ENCODE measurements around the gene ROS1.
"Not testable (repeated sequence)": the region's sequence is repeated elsewhere in the genome, so short reads cannot be mapped to it uniquely, and the experiment has no call there.

The ROS1 gene

DNA sequence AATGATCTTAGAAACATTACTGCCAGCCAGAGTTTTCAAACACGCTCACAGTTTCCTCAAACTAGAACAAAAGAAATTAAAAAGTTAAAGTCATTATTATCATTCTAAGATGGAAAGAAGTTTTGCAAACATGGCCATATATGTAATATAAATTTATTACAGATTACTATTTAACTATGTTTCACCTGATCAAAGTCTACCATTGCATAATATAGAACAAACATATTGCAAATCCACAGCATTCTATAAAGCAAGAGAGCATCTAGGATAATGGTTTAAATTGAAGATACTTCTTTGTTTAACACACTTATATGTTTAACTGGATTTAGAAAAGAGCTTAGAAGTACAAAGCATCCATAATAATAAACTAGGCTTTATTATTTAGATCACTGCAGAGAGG is 30.5 kb upstream of the ROS1 start:
- H3K27me3 Mint-ChIP-seq = peaks cover 10% of the 10 kb centered on the region
- no peak overlapping the region for H3K4me3 Mint-ChIP-seq
- no peaks in the 10 kb centered on the region for H3K36me3 Mint-ChIP-seq (ENCODE audit: insufficient read depth)
- H3K9me3 Mint-ChIP-seq = no peaks in the 10 kb centered on the region
- ATAC-seq (replicated peaks; ENCODE audit: extremely low read depth, poor library complexity, severe bottlenecking) (no peak), DNase-seq (ENCODE audit: low spot score in 2 of 2) (no peak)
- no peak overlapping the region for H3K27ac Mint-ChIP-seq (ENCODE audit: low read depth)
- H3K4me1 Mint-ChIP-seq = no peaks in the 10 kb centered on the region

DNA sequence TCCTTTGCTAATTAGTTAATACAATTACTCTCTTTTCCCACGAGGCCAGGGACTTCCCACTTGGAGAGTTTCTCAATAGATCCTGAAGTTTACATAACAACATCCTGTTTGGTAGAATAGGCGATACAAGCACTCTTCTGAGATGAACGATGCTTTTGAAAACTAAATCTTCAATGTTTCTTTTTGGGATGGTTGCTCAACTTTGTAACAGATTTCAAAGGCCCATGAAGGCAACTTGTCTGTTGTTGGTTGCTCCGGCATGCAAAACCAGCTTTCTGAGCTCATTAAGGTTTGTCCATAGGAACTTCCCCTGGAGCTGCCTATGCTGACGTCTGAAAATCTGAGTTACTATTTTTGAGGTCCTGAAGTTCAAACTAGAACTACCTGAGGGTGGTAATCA is 25.9 kb upstream of the ROS1 start:
- Mint-ChIP-seq H3K9me3 (no peaks in the 10 kb centered on the region), H3K27ac (ENCODE audit: low read depth) (no peak overlapping the region), H3K4me3 (no peak overlapping the region), H3K27me3 (peaks cover 26% of the 10 kb centered on the region), H3K4me1 (no peaks in the 10 kb centered on the region), H3K36me3 (ENCODE audit: insufficient read depth) (no peaks in the 10 kb centered on the region)
- no peak for DNase-seq (ENCODE audit: low spot score in 2 of 2)
- no peak for ATAC-seq (replicated peaks; ENCODE audit: extremely low read depth, poor library complexity, severe bottlenecking)

DNA sequence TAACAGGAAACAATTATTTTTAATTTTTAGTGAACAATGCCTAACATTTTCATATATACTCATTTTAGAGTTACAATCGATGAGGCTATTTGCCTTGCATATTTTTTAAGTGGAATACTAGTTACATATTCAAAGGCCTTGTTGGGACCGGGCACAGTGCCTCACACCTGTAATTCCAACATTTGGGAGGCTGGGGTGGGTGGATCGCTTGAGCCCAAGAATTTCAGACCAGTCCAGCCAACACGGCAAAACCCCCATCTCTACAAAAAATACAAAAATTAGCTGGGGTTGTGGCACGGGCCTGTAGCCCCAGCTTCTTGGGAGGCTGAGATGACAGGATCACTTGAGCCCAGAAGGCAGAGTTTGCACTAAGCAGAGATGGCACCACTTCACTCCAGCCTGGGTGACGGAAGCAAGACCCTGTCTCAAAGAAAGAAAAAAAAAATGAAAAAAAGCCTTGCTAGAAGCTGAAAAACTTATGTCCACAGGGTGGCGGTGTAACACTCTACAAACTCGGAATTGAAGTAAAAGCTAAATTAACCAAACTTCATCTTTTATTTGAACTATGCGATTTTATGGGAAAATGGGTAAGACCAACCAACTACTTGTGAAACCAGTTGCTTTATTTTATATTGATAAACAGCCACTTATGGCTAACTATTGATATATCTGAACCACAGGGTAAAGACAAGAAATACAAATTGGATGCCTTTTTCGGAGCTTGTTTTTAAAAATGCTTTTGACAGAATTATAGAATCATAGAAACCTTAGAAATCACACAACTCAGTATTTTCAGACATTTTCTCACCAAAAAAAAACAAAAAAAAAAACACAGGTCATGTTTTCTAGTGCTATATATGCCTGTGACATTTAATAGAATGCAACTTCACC is 24.1 kb upstream of the ROS1 start:
- DNase-seq (ENCODE audit: low spot score in 2 of 2) = peak; percentile 34 to 38
- Mint-ChIP-seq H3K4me1 (no peaks in the 10 kb centered on the region), H3K27ac (ENCODE audit: low read depth) (no peak overlapping the region), H3K27me3 (peaks cover 41% of the 10 kb centered on the region), H3K4me3 (no peak overlapping the region), H3K9me3 (no peaks in the 10 kb centered on the region), H3K36me3 (ENCODE audit: insufficient read depth) (no peaks in the 10 kb centered on the region)
- no peak for ATAC-seq (replicated peaks; ENCODE audit: extremely low read depth, poor library complexity, severe bottlenecking)

DNA sequence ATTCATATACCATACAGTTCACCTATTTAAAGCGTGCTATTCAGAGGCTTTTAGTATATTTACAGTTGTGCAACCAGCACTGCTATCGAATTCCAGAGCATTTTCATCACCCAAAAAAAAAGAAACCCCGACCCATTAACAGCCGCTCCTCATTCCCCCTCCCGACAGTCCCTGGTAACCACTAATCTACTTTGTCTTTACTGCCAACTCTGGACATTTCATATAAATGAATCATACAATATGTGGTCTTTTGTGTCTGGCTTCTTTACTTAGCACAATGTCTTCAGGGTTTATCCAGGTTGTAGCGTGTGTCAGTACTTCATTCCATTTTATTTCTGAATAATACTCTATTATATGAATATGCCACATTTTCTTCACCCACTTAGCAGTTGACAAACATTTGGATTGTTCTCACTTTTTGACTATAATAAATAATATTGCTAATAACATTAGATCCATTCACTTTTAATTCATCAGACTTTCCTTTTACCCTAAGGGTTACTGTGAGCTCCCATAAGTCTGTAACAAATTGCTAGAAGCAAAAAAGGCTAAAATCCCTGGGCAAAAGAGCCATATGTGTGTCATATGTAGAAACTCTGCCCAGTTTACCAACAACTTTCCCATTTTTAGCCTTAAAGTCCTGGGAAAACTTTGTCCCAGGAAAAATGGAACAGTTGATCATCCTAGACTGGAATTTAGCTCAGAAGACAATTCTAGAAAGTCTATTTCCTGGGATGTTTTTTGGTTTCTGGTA is 23.2 kb upstream of the ROS1 start:
- ATAC-seq (replicated peaks; ENCODE audit: extremely low read depth, poor library complexity, severe bottlenecking) = no peak

DNA sequence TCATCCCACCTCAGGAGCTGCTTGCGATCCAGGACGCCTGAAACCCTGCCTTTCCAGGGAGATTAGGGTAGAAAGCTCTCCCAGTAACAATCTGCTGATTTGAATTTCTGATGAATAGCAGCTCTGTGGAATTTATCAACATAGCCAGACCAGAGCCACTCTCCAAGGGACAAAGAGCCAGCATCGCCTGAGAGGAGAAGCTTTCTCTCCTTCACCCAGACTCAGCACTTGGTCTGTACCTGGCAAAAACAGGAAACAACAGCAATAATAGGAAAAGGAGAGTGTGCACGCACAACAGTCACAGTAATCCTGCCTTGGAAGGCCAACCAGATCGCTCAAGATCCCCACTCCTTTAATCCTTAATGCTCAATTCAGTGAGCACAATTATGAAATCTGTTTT is 22.3 kb upstream of the ROS1 start:
- peaks cover 46% of the 10 kb centered on the region for H3K27me3 Mint-ChIP-seq
- no peak for DNase-seq (ENCODE audit: low spot score in 2 of 2)
- ATAC-seq (replicated peaks; ENCODE audit: extremely low read depth, poor library complexity, severe bottlenecking) = no peak
- no peaks in the 10 kb centered on the region for H3K36me3 Mint-ChIP-seq (ENCODE audit: insufficient read depth)
- H3K4me1 Mint-ChIP-seq = no peaks in the 10 kb centered on the region
- no peaks in the 10 kb centered on the region for H3K9me3 Mint-ChIP-seq
- H3K4me3 Mint-ChIP-seq = no peak overlapping the region
- no peak overlapping the region for H3K27ac Mint-ChIP-seq (ENCODE audit: low read depth)

More for the DNA sequence above, 23.2 kb upstream of the ROS1 start:
- no peak overlapping the region for H3K27ac Mint-ChIP-seq (ENCODE audit: low read depth)
- no peak for DNase-seq (ENCODE audit: low spot score in 2 of 2)
- H3K27me3 Mint-ChIP-seq = peaks cover 44% of the 10 kb centered on the region
- no peaks in the 10 kb centered on the region for H3K4me1 Mint-ChIP-seq
- no peaks in the 10 kb centered on the region for H3K36me3 Mint-ChIP-seq (ENCODE audit: insufficient read depth)
- no peaks in the 10 kb centered on the region for H3K9me3 Mint-ChIP-seq
- H3K4me3 Mint-ChIP-seq = no peak overlapping the region

DNA sequence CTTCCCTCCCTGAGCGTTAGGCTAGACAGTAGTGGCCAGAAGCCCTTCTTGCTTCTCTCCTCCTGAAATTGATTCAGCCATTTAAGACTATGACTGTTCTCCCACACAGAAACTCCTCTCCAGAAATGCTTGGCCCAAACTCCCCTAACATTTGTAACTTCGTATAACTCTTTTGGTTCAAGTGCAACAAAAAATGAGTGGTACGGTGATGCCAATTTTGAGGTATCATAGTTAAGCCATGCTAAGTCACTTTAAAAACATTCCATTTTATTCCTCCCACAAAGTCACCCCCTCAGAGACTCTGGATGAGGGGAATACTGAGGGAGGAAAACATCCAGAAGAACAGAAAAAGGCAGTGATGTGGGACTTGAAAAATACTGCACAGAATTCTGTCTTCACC is 21.1 kb upstream of the ROS1 start:
- Mint-ChIP-seq H3K4me3 (no peak overlapping the region), H3K4me1 (no peaks in the 10 kb centered on the region), H3K9me3 (no peaks in the 10 kb centered on the region), H3K36me3 (ENCODE audit: insufficient read depth) (no peaks in the 10 kb centered on the region), H3K27me3 (peaks cover 58% of the 10 kb centered on the region), H3K27ac (ENCODE audit: low read depth) (no peak overlapping the region)
- DNase-seq (ENCODE audit: low spot score in 2 of 2) (no peak), ATAC-seq (replicated peaks; ENCODE audit: extremely low read depth, poor library complexity, severe bottlenecking) (no peak)

DNA sequence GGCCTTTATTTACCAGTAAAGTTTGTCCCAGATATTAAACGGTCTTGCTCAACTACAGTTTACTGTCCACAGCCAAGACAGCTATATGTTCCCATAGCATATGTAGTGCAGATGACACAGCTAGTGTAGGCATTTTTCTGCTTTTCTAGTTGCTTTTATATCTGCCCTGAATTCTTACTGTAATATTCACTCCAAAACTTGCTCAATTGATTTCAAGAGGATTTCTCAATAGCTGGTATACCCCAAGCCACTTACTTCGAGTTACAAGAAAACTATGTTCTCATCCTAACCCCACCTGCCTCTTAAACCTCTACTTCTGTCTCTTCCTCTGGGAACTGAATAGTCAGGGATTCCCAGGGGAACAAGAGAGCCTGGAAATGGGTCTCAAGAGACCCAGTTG is 18.9 kb upstream of the ROS1 start:
- H3K27ac Mint-ChIP-seq (ENCODE audit: low read depth) = no peak overlapping the region
- ATAC-seq (replicated peaks; ENCODE audit: extremely low read depth, poor library complexity, severe bottlenecking) = no peak
- H3K36me3 Mint-ChIP-seq (ENCODE audit: insufficient read depth) = no peaks in the 10 kb centered on the region
- H3K27me3 Mint-ChIP-seq = peaks cover 74% of the 10 kb centered on the region
- DNase-seq (ENCODE audit: low spot score in 2 of 2) = no peak
- H3K4me3 Mint-ChIP-seq = no peak overlapping the region
- H3K9me3 Mint-ChIP-seq = no peaks in the 10 kb centered on the region
- no peaks in the 10 kb centered on the region for H3K4me1 Mint-ChIP-seq

DNA sequence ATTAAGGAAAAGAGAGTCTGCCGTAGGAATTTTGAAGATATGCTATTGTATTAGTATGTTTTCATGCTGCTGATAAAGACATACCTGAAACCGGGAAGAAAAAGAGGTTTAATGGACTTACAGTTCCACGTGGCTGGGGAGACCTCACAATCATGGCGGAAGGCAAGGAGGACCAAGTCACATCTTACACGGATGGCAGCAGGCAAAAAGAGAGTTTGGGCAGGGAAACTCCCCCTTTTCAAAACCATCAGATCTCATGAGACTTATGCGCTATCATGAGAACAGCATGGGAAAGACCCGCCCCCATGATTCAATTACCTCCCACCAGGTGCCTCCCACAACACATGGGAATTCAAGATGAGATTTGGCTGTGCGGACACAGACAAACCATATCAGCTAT is 16.6 kb upstream of the ROS1 start:
- H3K27me3 Mint-ChIP-seq = peaks cover 66% of the 10 kb centered on the region
- H3K27ac Mint-ChIP-seq (ENCODE audit: low read depth); H3K4me3 Mint-ChIP-seq; ATAC-seq (replicated peaks; ENCODE audit: extremely low read depth, poor library complexity, severe bottlenecking); DNase-seq (ENCODE audit: low spot score in 2 of 2); H3K9me3 Mint-ChIP-seq; H3K36me3 Mint-ChIP-seq (ENCODE audit: insufficient read depth); H3K4me1 Mint-ChIP-seq: not testable (repeated sequence)

DNA sequence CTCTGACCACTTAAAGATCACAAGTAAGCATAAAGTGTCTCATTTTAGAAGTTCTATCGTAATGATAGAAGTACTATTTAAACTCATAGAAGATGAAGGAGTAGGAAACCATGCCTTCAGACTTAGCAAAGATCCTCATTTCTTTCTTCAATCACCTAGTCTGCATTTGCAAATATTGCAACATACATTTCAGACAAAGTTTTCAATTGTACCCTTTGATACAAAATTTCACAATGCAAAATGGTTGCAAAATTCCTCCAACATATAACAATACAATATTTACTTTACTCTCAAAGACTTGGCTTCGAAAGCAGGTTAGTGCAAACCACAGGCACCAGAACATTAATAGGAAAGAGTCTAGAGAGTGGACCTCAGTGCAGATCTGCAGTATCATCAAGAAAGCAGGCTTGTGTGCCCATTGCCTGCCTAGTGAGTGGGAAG is 16.1 kb upstream of the ROS1 start:
- no peak for DNase-seq (ENCODE audit: low spot score in 2 of 2)
- H3K36me3 Mint-ChIP-seq (ENCODE audit: insufficient read depth) = no peaks in the 10 kb centered on the region
- no peaks in the 10 kb centered on the region for H3K4me1 Mint-ChIP-seq

DNA sequence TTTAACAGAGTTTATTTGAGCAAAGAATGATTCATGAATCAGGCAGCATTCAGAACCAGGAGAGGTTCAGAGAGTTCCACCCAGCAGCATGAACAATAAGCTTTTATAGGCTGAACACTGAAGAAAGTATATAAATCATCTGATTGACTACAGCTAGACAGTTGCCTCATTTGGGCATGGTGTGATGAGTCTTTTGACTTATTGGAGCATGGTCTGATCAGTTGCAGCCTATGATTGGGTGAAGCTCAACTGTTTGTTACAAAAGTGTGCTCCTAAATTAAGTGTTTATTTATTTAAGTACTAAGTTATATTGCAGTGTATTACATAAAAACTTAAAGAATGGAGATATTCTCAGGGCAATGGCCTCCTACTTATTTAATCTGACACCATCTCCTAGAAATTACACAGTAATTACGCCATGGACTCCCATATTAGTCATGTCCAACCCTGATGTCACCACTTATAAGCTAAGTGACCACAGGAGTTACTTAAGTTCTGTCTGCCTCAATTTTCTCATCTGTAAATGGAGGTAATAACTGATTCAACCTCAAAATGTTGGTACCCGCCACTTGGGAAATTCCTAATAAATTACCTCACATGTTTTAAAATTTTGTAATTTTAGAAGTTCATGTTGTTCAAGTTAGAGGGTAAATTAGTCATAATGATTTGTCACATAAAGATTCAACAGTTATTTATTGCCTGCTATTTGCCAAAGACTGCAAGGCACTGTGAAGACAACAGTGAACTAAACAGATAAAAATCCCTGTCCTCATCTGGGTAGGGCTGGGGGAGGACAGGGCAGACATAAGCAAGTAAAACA is 15.2 kb upstream of the ROS1 start:
- H3K4me3 Mint-ChIP-seq = no peak overlapping the region
- H3K9me3 Mint-ChIP-seq = no peaks in the 10 kb centered on the region
- H3K4me1 Mint-ChIP-seq = no peaks in the 10 kb centered on the region
- H3K27ac Mint-ChIP-seq (ENCODE audit: low read depth) = no peak overlapping the region
- DNase-seq (ENCODE audit: low spot score in 2 of 2) (no peak), ATAC-seq (replicated peaks; ENCODE audit: extremely low read depth, poor library complexity, severe bottlenecking) (no peak)
- peaks cover 64% of the 10 kb centered on the region for H3K27me3 Mint-ChIP-seq
- no peaks in the 10 kb centered on the region for H3K36me3 Mint-ChIP-seq (ENCODE audit: insufficient read depth)

More for the DNA sequence above, 16.1 kb upstream of the ROS1 start:
- peaks cover 61% of the 10 kb centered on the region for H3K27me3 Mint-ChIP-seq
- ATAC-seq (replicated peaks; ENCODE audit: extremely low read depth, poor library complexity, severe bottlenecking) = no peak
- H3K4me3 Mint-ChIP-seq = no peak overlapping the region
- H3K27ac Mint-ChIP-seq (ENCODE audit: low read depth) = no peak overlapping the region
- H3K9me3 Mint-ChIP-seq = no peaks in the 10 kb centered on the region

DNA sequence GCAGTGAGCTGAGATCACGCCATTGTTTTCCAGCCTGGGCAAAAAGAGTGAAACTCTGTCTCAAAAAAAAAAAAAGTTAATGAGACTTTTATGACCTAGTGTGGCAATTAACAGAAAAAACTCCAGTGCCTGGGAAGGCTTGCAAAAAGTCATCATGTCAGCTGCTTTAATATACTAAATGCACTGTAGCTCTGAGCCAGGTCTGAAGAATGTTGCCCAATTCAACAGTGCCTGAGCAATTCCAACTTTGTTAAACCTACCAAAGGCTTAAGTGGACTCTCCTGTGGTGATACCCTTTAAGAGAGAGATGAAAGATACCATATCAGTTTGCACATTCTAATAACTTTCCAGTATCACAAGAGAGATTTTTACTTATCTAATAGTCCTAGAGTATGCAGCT is 6.5 kb upstream of the ROS1 start:
- H3K27ac Mint-ChIP-seq (ENCODE audit: low read depth) = no peak overlapping the region
- DNase-seq (ENCODE audit: low spot score in 2 of 2) (no peak), ATAC-seq (replicated peaks; ENCODE audit: extremely low read depth, poor library complexity, severe bottlenecking) (no peak)
- no peaks in the 10 kb centered on the region for H3K9me3 Mint-ChIP-seq
- H3K4me1 Mint-ChIP-seq = no peaks in the 10 kb centered on the region
- H3K36me3 Mint-ChIP-seq (ENCODE audit: insufficient read depth) = no peaks in the 10 kb centered on the region
- H3K4me3 Mint-ChIP-seq = no peak overlapping the region
- peaks cover 76% of the 10 kb centered on the region for H3K27me3 Mint-ChIP-seq

DNA sequence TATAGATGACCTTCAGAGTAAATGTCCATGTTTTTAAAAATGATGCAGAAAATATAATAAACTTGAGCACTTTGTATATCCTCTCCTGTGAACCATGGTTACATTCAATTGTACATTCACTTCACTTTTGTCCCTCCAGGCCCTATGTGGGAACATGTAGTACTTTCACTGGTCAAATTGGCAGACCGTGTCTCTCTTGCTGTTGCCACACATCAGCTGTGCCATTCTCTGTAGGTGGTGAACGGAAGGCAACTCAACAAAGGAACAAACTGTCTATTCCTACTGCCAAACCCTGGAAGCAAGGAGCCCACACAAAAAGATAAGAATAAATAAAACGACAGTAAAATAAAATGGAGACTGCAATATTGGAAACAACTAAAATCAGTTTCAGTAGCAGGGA is 2.0 kb downstream of the ROS1 start:
- no peak for ATAC-seq (replicated peaks; ENCODE audit: extremely low read depth, poor library complexity, severe bottlenecking)
- peaks cover 50% of the 10 kb centered on the region for H3K27me3 Mint-ChIP-seq

More for the DNA sequence above, 2.0 kb downstream of the ROS1 start:
- H3K36me3 Mint-ChIP-seq (ENCODE audit: insufficient read depth) = no peaks in the 10 kb centered on the region
- H3K27ac Mint-ChIP-seq (ENCODE audit: low read depth) = no peak overlapping the region
- no peak overlapping the region for H3K4me3 Mint-ChIP-seq
- H3K4me1 Mint-ChIP-seq = no peaks in the 10 kb centered on the region
- no peaks in the 10 kb centered on the region for H3K9me3 Mint-ChIP-seq
- DNase-seq (ENCODE audit: low spot score in 2 of 2) = no peak
